B cell (primary cell): ENCODE measurements around the gene ATOSB.

Experiments used
- EZH2 ChIP-seq: IDR thresholded peaks from 2 replicates; pipeline ENCODE4 v1.6.1; 2012; ENCODE audit warnings: borderline replicate concordance, low read depth, mild to moderate bottlenecking, moderate library complexity, low read length; ENCODE audit not compliant: insufficient read depth, poor library complexity, severe bottlenecking
- TF ChIP-seq, protein P1 (sequence below): fragments of 200-600 bp; IDR thresholded peaks from one replicate; pipeline ENCODE4 v1.8.0; 2022; ENCODE audit warnings: antibody characterized with exemption, mild to moderate bottlenecking

DNA sequence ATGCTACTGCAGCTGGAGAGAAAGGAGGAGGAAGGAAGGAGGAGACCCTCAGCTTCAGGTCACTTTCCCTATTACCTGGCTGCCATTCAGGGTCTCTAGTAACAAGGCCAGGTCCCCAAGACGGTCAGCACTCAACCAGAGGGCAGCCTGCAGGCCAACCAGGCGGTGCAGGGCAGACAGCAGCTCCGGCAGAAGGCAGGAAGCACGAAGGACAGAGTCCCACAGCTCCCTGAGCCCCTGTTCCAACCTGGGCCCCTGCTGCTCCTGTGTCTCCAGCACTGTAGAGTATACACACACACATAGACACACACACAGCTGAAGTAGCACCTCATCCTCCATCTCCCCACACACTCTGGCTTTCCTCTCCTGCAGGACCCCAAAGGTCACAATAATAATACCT is 37.6 kb downstream of the ATOSB start:
- TF ChIP-seq, protein P1, sequence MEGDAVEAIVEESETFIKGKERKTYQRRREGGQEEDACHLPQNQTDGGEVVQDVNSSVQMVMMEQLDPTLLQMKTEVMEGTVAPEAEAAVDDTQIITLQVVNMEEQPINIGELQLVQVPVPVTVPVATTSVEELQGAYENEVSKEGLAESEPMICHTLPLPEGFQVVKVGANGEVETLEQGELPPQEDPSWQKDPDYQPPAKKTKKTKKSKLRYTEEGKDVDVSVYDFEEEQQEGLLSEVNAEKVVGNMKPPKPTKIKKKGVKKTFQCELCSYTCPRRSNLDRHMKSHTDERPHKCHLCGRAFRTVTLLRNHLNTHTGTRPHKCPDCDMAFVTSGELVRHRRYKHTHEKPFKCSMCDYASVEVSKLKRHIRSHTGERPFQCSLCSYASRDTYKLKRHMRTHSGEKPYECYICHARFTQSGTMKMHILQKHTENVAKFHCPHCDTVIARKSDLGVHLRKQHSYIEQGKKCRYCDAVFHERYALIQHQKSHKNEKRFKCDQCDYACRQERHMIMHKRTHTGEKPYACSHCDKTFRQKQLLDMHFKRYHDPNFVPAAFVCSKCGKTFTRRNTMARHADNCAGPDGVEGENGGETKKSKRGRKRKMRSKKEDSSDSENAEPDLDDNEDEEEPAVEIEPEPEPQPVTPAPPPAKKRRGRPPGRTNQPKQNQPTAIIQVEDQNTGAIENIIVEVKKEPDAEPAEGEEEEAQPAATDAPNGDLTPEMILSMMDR: no peak
- TF ChIP-seq EZH2: no peak
